Lower lobe of right lung (tissue), 2 donors: ENCODE results near the gene UBE2I. TPM values are rescaled to one million over a fixed set of nuclear protein-coding genes. Genes with fewer than 3 reads are reported as not detected.

Source experiments
- ATAC-seq, 2 donors: fragments of 200-7000 bp; cut with Tn5 transposase; one replicate each; pipeline ENCODE4 v1.9.1; 2020 to 2022; ENCODE audit warnings: mild to moderate bottlenecking in 2 of 2, moderate library complexity in 2 of 2
- DNase-seq: peaks from one replicate; pipeline ENCODE4 v3.0.0-alpha.2; 2020
- H3K27ac ChIP-seq: fragments of 200-600 bp; one replicate; pipeline ENCODE4 v1.8.0; 2022
- H3K27me3 ChIP-seq: fragments of 200-600 bp; one replicate; pipeline ENCODE4 v1.8.0; 2022; ENCODE audit warnings: low read depth
- H3K36me3 ChIP-seq: fragments of 200-600 bp; one replicate; pipeline ENCODE4 v1.8.0; 2022; ENCODE audit warnings: mild to moderate bottlenecking
- H3K4me1 ChIP-seq: fragments of 200-600 bp; one replicate; pipeline ENCODE4 v1.8.0; 2022
- H3K4me3 ChIP-seq: fragments of 200-600 bp; one replicate; pipeline ENCODE4 v1.8.0; 2022; ENCODE audit warnings: mild to moderate bottlenecking
- H3K9me3 ChIP-seq: fragments of 200-600 bp; one replicate; pipeline ENCODE4 v1.8.0; 2022
- intact Hi-C: fragments of 100-400 bp; cut with DNase I; formaldehyde crosslinking; loops from one replicate; pipeline ENCODE4 v1.11.0; 2022
- total RNA-seq: library from RNA; stranded (reverse); fragmentation: NEBNext Ultra II Directional; extraction: Animal tissue kit (Norgen Biotek cat#: 25700); gene quantifications from one replicate; pipeline ENCODE4 v1.2.1, GENCODE V29; 2021
- TF ChIP-seq, protein P1 (sequence below): fragments of 200-600 bp; IDR thresholded peaks from one replicate; pipeline ENCODE4 v1.8.0; 2022; ENCODE audit warnings: antibody characterized with exemption, mild to moderate bottlenecking
- donor health status: DM: no; HTN: yes; CAD: no; lungs with severe emphysema.

Gene UBE2I
- total RNA-seq, 1 donor from 2014 or later = 93.4 TPM

DNA sequence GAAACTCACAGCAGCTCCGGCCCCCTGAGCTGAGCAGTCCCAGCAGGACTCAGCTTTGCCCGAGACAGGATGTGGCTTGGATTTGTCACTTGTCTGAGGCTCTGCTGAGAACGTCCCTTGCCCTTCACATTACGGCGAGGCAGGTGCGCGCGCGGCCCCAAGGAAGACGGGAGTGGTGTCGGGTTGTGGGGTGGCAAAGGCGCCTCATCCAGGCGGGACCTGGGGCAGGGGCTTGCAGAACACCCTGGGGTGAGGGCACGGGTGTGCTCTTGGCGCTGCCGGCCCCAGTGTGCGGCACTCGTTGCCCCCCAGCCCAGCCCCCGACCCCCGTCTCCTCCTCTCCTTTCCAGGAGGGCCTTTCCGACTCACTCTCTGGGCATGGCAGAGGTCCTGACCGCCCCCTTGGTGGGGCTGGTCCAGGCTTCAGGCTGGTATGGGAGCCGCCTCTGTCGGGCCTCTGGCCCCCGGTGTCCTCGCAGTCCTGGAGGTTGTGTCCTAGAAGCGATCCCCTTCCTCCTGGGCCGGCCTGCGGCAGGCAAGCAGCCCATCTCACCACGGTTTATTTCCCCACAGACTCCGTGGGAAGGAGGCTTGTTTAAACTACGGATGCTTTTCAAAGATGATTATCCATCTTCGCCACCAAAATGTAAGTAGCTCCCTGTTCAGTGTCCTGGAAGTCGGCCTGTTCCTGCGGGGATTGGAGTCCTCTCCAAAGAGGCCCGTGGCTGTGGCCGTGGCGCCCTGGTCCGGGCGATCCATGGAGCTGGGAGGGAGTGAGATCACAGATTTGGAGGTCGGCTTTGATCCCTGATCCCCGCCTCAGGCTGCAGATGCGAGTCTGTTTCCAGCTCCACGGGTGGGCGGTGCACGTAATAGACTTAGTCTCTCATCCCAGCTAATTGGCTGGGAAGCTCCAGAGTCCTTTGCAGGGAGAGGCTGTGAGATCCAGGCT, 5.9 kb downstream of the UBE2I start:
- Histone ChIP-seq H3K36me3 (peaks cover 80% of the 10 kb centered on the region), H3K27ac (no peak overlapping the region), H3K4me3 (no peak overlapping the region), H3K4me1 (peaks cover 28% of the 10 kb centered on the region), H3K27me3 (no peaks in the 10 kb centered on the region), H3K9me3 (no peaks in the 10 kb centered on the region)
- no peak for DNase-seq
- ATAC-seq = no peak
- TF ChIP-seq, protein P1, sequence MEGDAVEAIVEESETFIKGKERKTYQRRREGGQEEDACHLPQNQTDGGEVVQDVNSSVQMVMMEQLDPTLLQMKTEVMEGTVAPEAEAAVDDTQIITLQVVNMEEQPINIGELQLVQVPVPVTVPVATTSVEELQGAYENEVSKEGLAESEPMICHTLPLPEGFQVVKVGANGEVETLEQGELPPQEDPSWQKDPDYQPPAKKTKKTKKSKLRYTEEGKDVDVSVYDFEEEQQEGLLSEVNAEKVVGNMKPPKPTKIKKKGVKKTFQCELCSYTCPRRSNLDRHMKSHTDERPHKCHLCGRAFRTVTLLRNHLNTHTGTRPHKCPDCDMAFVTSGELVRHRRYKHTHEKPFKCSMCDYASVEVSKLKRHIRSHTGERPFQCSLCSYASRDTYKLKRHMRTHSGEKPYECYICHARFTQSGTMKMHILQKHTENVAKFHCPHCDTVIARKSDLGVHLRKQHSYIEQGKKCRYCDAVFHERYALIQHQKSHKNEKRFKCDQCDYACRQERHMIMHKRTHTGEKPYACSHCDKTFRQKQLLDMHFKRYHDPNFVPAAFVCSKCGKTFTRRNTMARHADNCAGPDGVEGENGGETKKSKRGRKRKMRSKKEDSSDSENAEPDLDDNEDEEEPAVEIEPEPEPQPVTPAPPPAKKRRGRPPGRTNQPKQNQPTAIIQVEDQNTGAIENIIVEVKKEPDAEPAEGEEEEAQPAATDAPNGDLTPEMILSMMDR = no peak
- intact Hi-C loops = no loop called here

DNA sequence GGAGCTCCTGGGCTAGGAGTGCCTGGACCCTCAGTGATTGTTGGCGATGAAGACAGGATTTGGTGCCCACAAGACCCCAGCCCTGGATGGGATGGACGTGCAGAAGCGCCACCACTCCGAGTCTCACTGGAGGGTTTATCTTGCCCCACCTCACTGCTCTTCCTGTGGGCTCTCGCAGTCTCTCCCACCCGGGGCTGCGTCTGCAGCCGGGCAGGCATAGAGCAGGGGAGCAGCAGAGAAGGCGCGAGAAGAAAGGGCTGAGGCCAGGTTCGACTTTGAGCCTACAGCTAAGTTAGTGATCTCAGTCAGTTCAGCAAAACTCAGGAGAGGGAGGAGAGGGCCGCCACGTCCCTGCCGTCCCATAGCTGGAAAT, 6.6 kb downstream of the UBE2I start:
- intact Hi-C loops = no loop called here
- Histone ChIP-seq H3K4me3 (no peak overlapping the region), H3K36me3 (peaks cover 86% of the 10 kb centered on the region), H3K9me3 (no peaks in the 10 kb centered on the region), H3K4me1 (peaks cover 21% of the 10 kb centered on the region), H3K27ac (no peak overlapping the region), H3K27me3 (no peaks in the 10 kb centered on the region)
- TF ChIP-seq, protein P1 = no peak
- DNase-seq (no peak), ATAC-seq (no peak)

DNA sequence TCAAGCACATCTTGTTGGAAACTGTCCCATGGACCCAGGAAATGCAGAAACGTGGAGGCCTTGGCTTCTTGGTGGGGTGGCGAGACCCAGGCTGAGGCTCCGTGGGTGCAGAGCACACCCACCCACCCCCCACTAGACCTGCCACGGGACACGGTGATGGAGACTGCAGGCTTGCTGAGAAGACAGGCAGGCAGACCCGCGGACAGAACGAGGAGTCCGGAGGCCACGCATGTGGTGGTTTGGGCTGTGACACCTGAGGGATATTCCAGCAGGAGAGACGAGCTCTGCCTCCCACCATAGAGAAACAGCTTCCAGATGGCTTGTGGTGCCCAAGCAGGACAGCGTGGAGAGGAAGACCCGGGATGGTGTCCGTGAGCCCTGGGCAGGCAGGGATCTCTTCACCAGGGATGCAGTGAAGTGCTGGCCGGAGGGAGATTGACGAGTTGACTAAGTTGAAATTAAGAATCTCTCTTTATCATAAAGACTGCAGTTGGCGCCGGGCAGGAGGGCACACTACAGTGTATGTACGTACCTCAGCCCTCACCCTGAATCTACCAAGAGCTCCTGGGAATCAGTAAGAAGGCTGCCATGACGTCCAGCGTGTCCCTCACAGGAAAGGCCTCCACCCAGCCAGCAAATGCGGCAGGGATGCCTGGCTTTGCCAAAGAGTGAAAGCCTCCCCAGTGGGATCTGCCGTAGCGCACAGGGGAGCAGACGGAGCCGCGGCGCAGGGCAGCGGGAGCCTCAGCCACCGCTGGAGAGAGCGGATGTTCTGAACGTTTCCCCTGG, 8.2 kb downstream of the UBE2I start:
- DNase-seq (no peak), ATAC-seq (no peak)
- no peak overlapping the region for H3K4me3 ChIP-seq
- no peaks in the 10 kb centered on the region for H3K27me3 ChIP-seq
- H3K27ac ChIP-seq = no peak overlapping the region
- H3K4me1 ChIP-seq = peaks cover 5% of the 10 kb centered on the region
- no peaks in the 10 kb centered on the region for H3K9me3 ChIP-seq
- TF ChIP-seq, protein P1 = no peak
- intact Hi-C loops = no loop called here
- peaks cover 94% of the 10 kb centered on the region for H3K36me3 ChIP-seq

DNA sequence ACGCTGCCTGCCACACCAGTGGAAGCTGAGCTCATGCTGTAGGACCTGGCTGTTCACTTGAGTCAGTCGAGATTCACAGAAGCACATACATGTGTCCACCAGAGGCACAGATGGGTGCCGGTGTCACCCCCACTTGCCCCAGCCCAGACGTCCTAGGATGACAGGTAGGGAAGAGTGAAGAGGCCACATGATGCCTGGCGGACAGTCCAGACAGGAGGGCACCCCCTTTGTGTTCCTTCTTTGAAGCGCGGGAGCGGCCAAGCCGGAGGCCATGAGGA, 8.8 kb downstream of the UBE2I start:
- H3K36me3 ChIP-seq = peaks cover 98% of the 10 kb centered on the region
- DNase-seq = no peak
- H3K27ac ChIP-seq = no peak overlapping the region
- H3K4me3 ChIP-seq = no peak overlapping the region
- no peaks in the 10 kb centered on the region for H3K4me1 ChIP-seq
- no peaks in the 10 kb centered on the region for H3K27me3 ChIP-seq
- TF ChIP-seq, protein P1 = no peak
- no peaks in the 10 kb centered on the region for H3K9me3 ChIP-seq
- intact Hi-C loops = no loop called here
- ATAC-seq = no peak

DNA sequence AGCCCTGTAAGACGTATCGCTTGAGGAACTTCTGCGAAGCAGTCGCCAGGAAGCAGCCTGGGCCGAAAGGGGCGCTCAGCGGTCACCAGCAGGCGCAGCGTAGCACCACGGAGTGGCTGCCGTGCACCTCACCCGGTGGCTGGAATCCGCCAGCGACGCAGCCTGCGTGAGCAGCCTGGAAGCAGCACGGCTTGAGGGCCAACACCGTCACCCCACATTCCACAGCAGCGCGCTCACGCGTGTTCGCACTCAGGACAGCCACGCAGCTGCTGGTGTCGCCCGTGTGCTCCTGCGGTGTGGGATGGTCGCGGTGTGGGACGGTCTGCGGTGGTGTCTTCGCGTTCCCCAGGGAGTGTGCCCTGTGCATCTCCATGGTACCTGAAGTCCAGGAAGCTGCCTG, 9.6 kb downstream of the UBE2I start:
- TF ChIP-seq, protein P1 = no peak
- intact Hi-C loops = no loop called here
- Histone ChIP-seq H3K27me3 (no peaks in the 10 kb centered on the region), H3K9me3 (no peaks in the 10 kb centered on the region), H3K4me3 (no peak overlapping the region), H3K4me1 (no peaks in the 10 kb centered on the region), H3K27ac (no peak overlapping the region), H3K36me3 (peaks cover 98% of the 10 kb centered on the region)
- no peak for ATAC-seq
- DNase-seq = no peak
